Activated T-cell treated with anti-CD3 and anti-CD28 coated beads, Interleukin-2, amount 50 U/mL, for 24 hours (primary cell): Measurements from ENCODE around the gene SULT1C2.

Experiments
- DNase-seq: peaks from one replicate; pipeline ENCODE4 v3.0.0-alpha.2; 2020
- H3K27ac Mint-ChIP-seq: 2 replicates; pipeline ENCODE4 v1.8.0; 2020; ENCODE audit warnings: mild to moderate bottlenecking, mixed read lengths
- H3K27me3 Mint-ChIP-seq: 2 replicates; pipeline ENCODE4 v1.8.0; 2020; ENCODE audit warnings: mixed read lengths
- H3K36me3 Mint-ChIP-seq: 2 replicates; pipeline ENCODE4 v1.8.0; 2020; ENCODE audit warnings: low read depth, mixed read lengths
- H3K4me1 Mint-ChIP-seq: 2 replicates; pipeline ENCODE4 v1.8.0; 2020; ENCODE audit warnings: low read depth, mixed read lengths
- H3K4me3 Mint-ChIP-seq: 2 replicates; pipeline ENCODE4 v1.8.0; 2020; ENCODE audit warnings: mild to moderate bottlenecking, moderate library complexity, mixed read lengths
- H3K9me3 Mint-ChIP-seq: 2 replicates; pipeline ENCODE4 v1.8.0; 2020; ENCODE audit warnings: mixed read lengths

SULT1C2 gene

GRCh38 chr2:108288534-108289106, at the start of gene SULT1C2:
SULT1C2 (plus strand) TSS chr2:108288895; CDS start chr2:108293668, 4,773 bp downstream.
- Mint-ChIP-seq H3K27me3 (peaks cover 3% of the 10 kb centered on the region), H3K27ac (no peak within 1 kb of the TSS), H3K4me3 (no peak within 1 kb of the TSS), H3K4me1 (no peaks in the 10 kb centered on the region), H3K9me3 (peaks cover under 1% of the 10 kb centered on the region), H3K36me3 (no peaks in the 10 kb centered on the region)
- DNase-seq: no peak

- no peak within 1 kb of the TSS for H3K4me3 Mint-ChIP-seq
- peaks cover 16% of the 10 kb centered on the region for H3K9me3 Mint-ChIP-seq
- H3K4me1 Mint-ChIP-seq: no peaks in the 10 kb centered on the region
- H3K27me3 Mint-ChIP-seq: peaks cover 9% of the 10 kb centered on the region
- DNase-seq: no peak
- H3K27ac Mint-ChIP-seq: no peak within 1 kb of the TSS
- H3K36me3 Mint-ChIP-seq: no peaks in the 10 kb centered on the region
These were observed 48.9 kb upstream of the SULT1C2 start, which contains the start of gene SULT1C3 for GRCh38 chr2:108239786-108240185. SULT1C3 (plus strand) TSS chr2:108239968; CDS start chr2:108247195, 7,227 bp downstream.

- H3K27ac Mint-ChIP-seq: no peak overlapping the region
- H3K27me3 Mint-ChIP-seq: peaks cover 12% of the 10 kb centered on the region
- no peaks in the 10 kb centered on the region for H3K4me1 Mint-ChIP-seq
- no peaks in the 10 kb centered on the region for H3K36me3 Mint-ChIP-seq
- no peak for DNase-seq
- peaks cover 12% of the 10 kb centered on the region for H3K9me3 Mint-ChIP-seq
- H3K4me3 Mint-ChIP-seq: no peak overlapping the region
These were observed 47.7 kb upstream of the SULT1C2 start for GRCh38 chr2:108240966-108241365.

GRCh38 chr2:108243566-108243965, 45.1 kb upstream of the SULT1C2 start:
- Mint-ChIP-seq H3K27me3 (peaks cover 15% of the 10 kb centered on the region), H3K4me1 (no peaks in the 10 kb centered on the region), H3K27ac (no peak overlapping the region), H3K4me3 (no peak overlapping the region), H3K9me3 (no peaks in the 10 kb centered on the region), H3K36me3 (no peaks in the 10 kb centered on the region)
- no peak for DNase-seq

GRCh38 chr2:108244667-108245414, 43.9 kb upstream of the SULT1C2 start:
- H3K36me3 Mint-ChIP-seq: no peaks in the 10 kb centered on the region
- H3K4me1 Mint-ChIP-seq: no peaks in the 10 kb centered on the region
- H3K9me3 Mint-ChIP-seq: no peaks in the 10 kb centered on the region
- H3K27me3 Mint-ChIP-seq: peaks cover 15% of the 10 kb centered on the region
- no peak overlapping the region for H3K27ac Mint-ChIP-seq
- H3K4me3 Mint-ChIP-seq: no peak overlapping the region
- no peak for DNase-seq

GRCh38 chr2:108253106-108253505, 35.6 kb upstream of the SULT1C2 start:
- no peak for DNase-seq

GRCh38 chr2:108257757-108258331, 30.9 kb upstream of the SULT1C2 start:
- H3K4me3 Mint-ChIP-seq: no peak overlapping the region
- H3K9me3 Mint-ChIP-seq: no peaks in the 10 kb centered on the region
- H3K27ac Mint-ChIP-seq: no peak overlapping the region
- no peak for DNase-seq
- no peaks in the 10 kb centered on the region for H3K4me1 Mint-ChIP-seq
- peaks cover 8% of the 10 kb centered on the region for H3K27me3 Mint-ChIP-seq
- H3K36me3 Mint-ChIP-seq: no peaks in the 10 kb centered on the region

More at GRCh38 chr2:108253106-108253505, 35.6 kb upstream of the SULT1C2 start:
- no peaks in the 10 kb centered on the region for H3K9me3 Mint-ChIP-seq
- peaks cover 15% of the 10 kb centered on the region for H3K27me3 Mint-ChIP-seq
- no peak overlapping the region for H3K27ac Mint-ChIP-seq
- no peak overlapping the region for H3K4me3 Mint-ChIP-seq
- no peaks in the 10 kb centered on the region for H3K4me1 Mint-ChIP-seq
- no peaks in the 10 kb centered on the region for H3K36me3 Mint-ChIP-seq

- Mint-ChIP-seq H3K36me3 (no peaks in the 10 kb centered on the region), H3K4me3 (no peak overlapping the region), H3K27ac (no peak overlapping the region)
These were observed 27.9 kb upstream of the SULT1C2 start for GRCh38 chr2:108260773-108261172.

GRCh38 chr2:108262036-108262435, 26.7 kb upstream of the SULT1C2 start:
- no peak for DNase-seq
- H3K4me3 Mint-ChIP-seq: no peak overlapping the region
- no peaks in the 10 kb centered on the region for H3K36me3 Mint-ChIP-seq
- no peak overlapping the region for H3K27ac Mint-ChIP-seq
- no peaks in the 10 kb centered on the region for H3K27me3 Mint-ChIP-seq
- H3K4me1 Mint-ChIP-seq: no peaks in the 10 kb centered on the region
- no peaks in the 10 kb centered on the region for H3K9me3 Mint-ChIP-seq

More at GRCh38 chr2:108260773-108261172, 27.9 kb upstream of the SULT1C2 start:
- no peaks in the 10 kb centered on the region for H3K9me3 Mint-ChIP-seq
- DNase-seq: no peak
- H3K27me3 Mint-ChIP-seq: peaks cover 3% of the 10 kb centered on the region
- H3K4me1 Mint-ChIP-seq: no peaks in the 10 kb centered on the region

- DNase-seq: no peak
These were observed 25.3 kb upstream of the SULT1C2 start for GRCh38 chr2:108263401-108263800.

GRCh38 chr2:108266218-108266617, 22.5 kb upstream of the SULT1C2 start:
- no peak overlapping the region for H3K27ac Mint-ChIP-seq
- H3K4me1 Mint-ChIP-seq: no peaks in the 10 kb centered on the region
- H3K36me3 Mint-ChIP-seq: no peaks in the 10 kb centered on the region
- H3K9me3 Mint-ChIP-seq: no peaks in the 10 kb centered on the region
- no peak overlapping the region for H3K4me3 Mint-ChIP-seq
- DNase-seq: no peak
- H3K27me3 Mint-ChIP-seq: peaks cover 13% of the 10 kb centered on the region

More at GRCh38 chr2:108263401-108263800, 25.3 kb upstream of the SULT1C2 start:
- H3K27ac Mint-ChIP-seq: no peak overlapping the region
- H3K27me3 Mint-ChIP-seq: peaks cover 7% of the 10 kb centered on the region
- no peaks in the 10 kb centered on the region for H3K36me3 Mint-ChIP-seq
- H3K4me3 Mint-ChIP-seq: no peak overlapping the region
- H3K4me1 Mint-ChIP-seq: no peaks in the 10 kb centered on the region
- no peaks in the 10 kb centered on the region for H3K9me3 Mint-ChIP-seq

- Mint-ChIP-seq H3K27me3 (peaks cover 13% of the 10 kb centered on the region), H3K36me3 (no peaks in the 10 kb centered on the region), H3K27ac (no peak overlapping the region), H3K4me1 (no peaks in the 10 kb centered on the region), H3K9me3 (no peaks in the 10 kb centered on the region), H3K4me3 (no peak overlapping the region)
- no peak for DNase-seq
These were observed 21.6 kb upstream of the SULT1C2 start for GRCh38 chr2:108267101-108267500.

GRCh38 chr2:108268001-108268400, 20.7 kb upstream of the SULT1C2 start:
- H3K27me3 Mint-ChIP-seq: peaks cover 13% of the 10 kb centered on the region
- no peak for DNase-seq
- no peaks in the 10 kb centered on the region for H3K4me1 Mint-ChIP-seq

GRCh38 chr2:108270346-108270745, 18.3 kb upstream of the SULT1C2 start:
- DNase-seq: no peak
- Mint-ChIP-seq H3K36me3 (no peaks in the 10 kb centered on the region), H3K9me3 (no peaks in the 10 kb centered on the region), H3K4me3 (no peak overlapping the region), H3K27ac (no peak overlapping the region), H3K4me1 (no peaks in the 10 kb centered on the region), H3K27me3 (peaks cover 13% of the 10 kb centered on the region)

More at GRCh38 chr2:108268001-108268400, 20.7 kb upstream of the SULT1C2 start:
- Mint-ChIP-seq H3K36me3 (no peaks in the 10 kb centered on the region), H3K27ac (no peak overlapping the region), H3K4me3 (no peak overlapping the region), H3K9me3 (no peaks in the 10 kb centered on the region)
